Ovary (tissue), 3 donors: ENCODE measurements around the gene MNAT1.

Experiments
- CTCF ChIP-seq, 3 donors: fragments of 450-650 bp in 2 of 3; fragments of 200-600 bp in 1 of 3; IDR thresholded peaks; one replicate each; pipeline versions ENCODE4 v1.5.1 to v1.8.0; 2016 to 2022; ENCODE audit warnings: antibody characterized with exemption in 3 of 3, mild to moderate bottlenecking in 1 of 3
- EP300 ChIP-seq: sonication (generic); formaldehyde crosslinking; IDR thresholded peaks from one replicate; pipeline ENCODE4 v1.6.1; 2017; ENCODE audit warnings: antibody characterized with exemption
- POLR2A ChIP-seq: fragments of 450-650 bp; IDR thresholded peaks from one replicate; pipeline ENCODE4 v1.6.1; 2017; ENCODE audit warnings: antibody characterized with exemption, mild to moderate bottlenecking, moderate library complexity
- donor health status: DM: no; HTN: no; CAD: no.

- TF ChIP-seq POLR2A = no peak
- TF ChIP-seq EP300 = no peak
- TF ChIP-seq CTCF (IDR thresholded peaks at IDR 0.05) = no peak
These were observed 269.0 kb downstream of the MNAT1 start for GRCh38 chr14:61003571-61003970.
